HG02981 (cell line): ENCODE results near the gene RICTOR.
A peak's percentile ranks its signal among the peaks of the same experiment; 100 is the strongest.
"Not testable (repeated sequence)": the region's sequence is repeated elsewhere in the genome, so short reads cannot be mapped to it uniquely, and the experiment has no call there.

Experiments
- ATAC-seq: cut with Tn5 transposase; IDR thresholded peaks from one replicate; pipeline ENCODE4 v1.9.1; 2021; ENCODE audit warnings: mild to moderate bottlenecking, moderate library complexity; ENCODE audit not compliant: unreplicated experiment

RICTOR gene

DNA sequence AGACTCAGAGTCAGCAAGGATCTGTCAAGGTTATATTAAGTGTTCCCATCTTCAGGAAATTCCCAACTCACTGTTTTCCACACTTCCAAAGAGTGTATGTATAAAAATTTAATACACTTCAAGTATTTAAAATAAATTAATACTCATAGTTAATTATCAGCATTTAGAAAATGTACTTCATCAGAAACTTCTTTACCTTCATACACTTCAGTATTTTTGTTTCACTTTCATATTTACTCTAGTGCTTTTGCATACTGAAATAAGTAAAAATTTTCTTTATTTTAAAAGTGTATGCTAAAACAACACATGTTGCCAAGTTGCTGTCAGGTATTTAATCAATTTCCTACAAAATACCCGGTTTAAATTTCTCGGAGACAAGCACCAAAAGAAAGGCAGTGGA, 16.5 kb downstream of the RICTOR start:
- ATAC-seq, result peak; percentile 49

DNA sequence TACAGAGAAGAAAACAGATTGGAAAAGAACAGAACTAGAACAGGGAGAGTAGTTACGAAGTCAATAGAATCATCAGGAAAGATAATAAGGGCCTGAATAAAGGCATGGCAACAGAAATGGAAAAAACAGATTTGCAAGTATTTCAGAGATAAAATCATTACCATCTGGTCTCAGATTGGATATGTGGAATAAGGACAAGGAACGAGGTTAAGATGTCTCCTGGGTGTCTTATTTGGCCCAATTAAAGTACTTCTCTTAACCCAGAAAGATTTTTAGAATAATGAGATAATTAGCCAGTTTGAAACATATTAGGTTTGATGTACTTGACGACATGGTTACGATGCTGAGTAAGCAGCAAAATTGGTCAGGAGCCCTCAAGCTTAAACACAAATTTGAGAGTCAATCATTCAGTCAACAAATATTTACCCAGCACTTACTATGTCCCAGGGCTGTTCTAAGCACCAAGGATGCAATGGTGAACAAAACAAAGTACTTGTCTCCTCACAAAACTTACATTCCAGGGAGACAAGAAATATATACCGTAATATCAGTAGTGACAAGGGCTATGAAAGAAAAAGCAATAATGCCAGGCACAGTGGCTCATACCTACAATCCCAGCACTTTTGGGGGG, 18.3 kb downstream of the RICTOR start:
- no peak for ATAC-seq

DNA sequence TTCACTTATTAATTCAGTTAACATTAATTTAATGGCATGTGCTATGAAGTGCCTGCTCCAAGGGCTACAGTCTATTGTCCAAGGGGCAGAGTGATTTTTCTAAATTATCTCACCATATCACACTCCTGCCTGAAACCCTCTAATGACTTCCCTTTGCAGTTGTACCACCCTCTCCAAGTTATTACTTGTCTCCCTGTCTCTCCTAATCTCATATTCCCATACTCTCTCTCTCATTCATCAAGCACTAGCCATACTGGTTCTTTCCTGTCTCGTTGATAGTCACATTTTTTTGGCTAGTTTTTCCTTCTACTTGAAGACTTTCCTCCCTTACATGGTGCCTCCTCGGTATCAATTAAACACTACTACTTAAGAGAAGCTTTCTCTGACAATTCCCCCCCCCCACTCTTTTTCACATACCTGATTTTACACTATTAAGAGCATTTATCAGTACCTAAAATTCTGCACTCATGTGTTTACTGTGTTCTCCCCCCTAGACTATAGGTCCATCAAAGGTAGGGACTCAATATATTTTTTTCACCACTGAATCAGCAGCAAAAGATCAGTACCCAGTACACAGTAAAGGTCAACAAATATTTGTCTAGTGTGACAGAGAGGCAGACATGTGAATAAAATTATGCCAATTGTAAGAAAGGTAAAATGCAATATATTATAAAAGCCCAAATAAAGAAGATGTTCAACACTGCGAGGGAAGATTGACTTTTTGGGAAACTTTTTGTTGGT, 19.0 kb downstream of the RICTOR start:
- ATAC-seq, result no peak

DNA sequence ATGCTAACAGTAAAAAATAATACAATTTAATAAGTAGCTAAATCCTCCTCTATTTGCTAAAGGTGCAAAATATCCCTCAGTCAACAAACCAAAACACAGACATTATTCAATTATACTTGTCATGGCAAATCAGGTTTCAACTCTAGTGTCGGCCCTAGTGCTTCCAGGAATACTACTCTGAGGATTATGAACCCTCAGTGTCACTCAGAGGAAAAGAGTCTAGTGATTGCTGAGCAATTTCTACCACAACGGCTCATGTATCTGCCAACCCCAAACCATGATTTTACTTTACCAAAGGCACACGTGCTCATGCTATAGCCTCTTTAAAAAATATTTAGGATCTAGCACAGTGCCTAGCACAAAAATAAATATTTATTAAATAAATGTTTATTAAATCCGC, 21.0 kb downstream of the RICTOR start:
- no peak for ATAC-seq

DNA sequence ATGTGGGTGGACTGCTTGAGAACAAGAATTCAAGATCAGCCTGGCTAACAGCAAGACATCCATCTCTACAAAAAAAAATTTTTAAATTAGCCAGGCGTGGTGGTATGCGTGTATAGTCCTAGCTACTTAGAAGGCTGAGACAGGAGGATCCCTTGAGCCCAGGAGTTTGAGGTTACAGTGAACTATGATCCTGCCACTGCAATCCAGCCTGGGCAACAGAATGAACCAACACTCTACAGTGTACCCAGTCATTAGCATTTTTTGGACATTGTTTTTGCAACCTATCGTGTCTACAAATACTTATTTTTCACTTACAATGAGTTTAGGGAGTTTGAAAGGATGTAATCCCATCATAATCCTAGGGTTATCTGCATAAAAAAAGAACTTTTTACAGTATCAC, 22.1 kb downstream of the RICTOR start:
- no peak for ATAC-seq

DNA sequence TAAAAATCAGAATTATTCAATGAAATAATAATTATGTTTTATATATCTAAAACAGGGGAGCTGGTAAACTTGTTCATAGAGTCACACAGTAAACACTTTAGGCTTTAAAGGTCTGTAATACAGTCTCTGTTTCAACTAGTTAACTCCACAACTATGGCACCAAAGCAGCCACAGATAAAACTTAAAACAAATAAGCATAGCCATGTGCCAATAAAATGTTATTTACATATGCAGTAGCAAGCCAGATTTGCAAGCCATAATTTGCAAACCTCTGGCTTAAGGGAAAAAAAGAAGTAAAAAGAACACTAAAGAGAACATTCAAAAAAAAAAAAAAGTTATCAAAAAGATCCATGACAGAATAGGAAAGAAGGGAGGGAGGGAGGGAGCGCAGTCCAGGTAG, 24.9 kb downstream of the RICTOR start:
- no peak for ATAC-seq

DNA sequence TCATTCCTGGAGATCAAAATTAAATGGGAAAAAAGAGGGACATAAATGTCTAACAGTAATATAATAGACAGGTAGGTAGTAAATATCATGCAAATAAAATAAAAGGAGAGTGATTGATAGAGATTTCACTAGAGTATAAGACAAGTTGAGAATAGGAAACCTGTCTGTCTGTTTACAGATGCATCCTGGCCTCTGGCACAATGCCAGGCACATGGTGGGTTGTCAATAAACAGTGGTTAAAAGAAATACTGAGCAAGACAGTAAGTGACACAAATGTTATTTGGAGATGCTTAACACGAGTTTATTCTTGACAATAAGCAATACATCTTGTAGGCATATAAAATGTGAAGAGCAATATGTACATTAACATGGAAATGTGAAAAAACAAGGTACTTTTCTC, 33.3 kb downstream of the RICTOR start:
- no peak for ATAC-seq

DNA sequence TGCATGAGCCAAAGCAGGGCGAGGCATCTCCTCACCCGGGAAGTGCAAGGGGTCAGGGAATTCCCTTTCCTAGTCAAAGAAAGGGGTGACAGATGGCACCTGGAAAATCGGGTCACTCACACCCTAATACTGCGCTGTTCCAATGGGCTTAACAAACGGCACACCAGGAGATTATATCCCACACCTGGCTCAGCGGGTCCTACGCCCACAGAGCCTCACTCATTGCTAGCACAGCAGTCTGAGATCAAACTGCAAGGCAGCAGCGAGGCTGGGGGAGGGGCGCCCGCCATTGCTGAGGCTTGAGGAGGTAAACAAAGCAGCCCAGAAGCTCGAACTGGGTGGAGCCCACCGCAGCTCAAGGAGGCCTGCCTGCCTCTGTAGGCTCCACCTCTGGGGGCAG, 39.7 kb downstream of the RICTOR start:
- not testable (repeated sequence) for ATAC-seq

DNA sequence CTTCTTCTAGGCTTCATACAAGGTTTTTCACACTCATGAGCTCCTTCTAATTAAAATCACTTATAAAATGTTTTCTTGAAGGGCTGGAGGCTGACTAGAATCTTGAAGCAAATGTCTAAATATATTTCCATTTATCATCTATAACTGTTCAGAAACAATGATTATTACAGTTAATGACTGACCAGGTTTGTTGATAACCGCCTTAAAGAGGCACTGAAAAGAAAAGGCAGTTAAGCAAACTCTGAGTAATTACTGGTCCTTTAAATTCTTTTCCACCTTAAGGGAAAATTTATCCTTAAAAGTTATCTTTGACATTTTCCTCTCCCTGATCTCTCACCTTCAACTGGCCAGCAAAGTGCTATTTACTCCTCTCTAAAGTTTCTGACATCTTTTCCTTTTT, 43.2 kb downstream of the RICTOR start:
- ATAC-seq, result no peak

DNA sequence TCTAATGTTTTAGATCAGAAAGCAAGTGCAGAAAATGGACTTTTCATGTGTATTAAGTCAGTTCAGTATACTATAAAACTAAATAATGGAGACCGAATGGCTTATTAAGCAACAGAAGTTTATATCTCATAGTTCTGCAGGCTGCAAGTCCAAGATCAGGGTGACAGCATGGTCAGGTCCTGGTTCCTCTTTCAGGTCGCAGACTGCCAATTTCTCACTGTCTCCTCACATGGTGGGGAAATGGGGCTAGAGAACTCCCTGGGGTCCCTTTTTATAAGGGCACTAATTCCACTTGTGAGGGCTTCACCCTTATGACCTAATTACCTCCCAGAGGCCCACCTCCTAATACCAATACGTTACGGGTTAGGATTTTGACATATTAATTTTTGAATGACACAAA, 48.7 kb downstream of the RICTOR start:
- ATAC-seq, result no peak

DNA sequence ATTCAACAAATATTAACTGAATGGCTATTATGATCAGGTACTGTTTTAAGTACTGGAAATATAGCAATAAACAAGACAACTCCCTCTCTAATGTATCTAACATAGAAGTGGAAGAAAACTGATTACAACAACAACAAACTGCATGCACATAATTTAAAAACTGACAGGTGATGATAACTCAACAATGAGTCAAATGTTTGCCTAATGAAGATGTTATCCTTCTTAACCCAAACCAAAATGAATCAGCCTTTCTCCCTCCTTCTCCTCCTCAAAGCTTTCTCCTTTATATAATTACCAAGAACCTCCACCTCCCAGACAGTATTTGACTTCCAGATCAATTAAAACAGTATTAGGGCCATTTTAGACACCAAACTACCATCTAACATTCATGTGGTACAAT, 49.3 kb downstream of the RICTOR start:
- no peak for ATAC-seq

DNA sequence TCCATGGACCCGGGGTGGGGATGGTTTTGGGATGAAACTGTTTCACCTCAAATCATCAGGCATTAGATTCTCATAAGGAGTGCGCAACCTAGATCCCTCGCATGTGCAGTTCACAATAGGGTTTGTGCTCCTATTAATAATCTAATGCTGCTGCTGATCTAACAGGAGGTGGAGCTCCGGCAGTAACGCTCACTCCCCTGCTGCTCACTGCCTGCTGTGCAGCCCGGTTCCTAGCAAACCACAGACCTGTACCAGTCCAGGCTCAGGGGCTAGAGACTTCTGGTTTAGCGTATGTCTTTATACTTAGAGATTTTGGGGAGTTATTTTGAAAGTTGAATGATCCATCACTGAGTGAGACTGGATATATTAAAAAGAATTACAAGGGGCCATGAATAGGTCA, 50.2 kb downstream of the RICTOR start:
- no peak for ATAC-seq

DNA sequence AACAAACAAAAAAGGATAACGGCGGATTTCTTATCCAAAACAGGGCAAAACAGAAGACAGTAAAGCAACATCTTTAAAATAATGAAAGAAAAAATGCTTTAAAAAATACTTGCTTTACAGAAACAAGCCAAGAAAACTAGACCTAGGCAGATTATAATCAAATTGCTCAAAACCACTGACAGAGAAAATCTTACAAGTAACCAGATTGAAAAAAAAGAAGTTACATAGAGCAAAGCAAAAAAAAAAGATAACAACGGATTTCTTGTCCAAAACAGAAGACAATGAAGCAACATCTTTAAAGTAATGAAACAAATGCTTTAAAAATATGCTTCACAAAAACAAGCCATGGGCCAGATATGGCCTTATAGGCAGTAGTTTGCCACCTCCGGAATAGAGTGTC, 51.1 kb downstream of the RICTOR start:
- ATAC-seq, result no peak

DNA sequence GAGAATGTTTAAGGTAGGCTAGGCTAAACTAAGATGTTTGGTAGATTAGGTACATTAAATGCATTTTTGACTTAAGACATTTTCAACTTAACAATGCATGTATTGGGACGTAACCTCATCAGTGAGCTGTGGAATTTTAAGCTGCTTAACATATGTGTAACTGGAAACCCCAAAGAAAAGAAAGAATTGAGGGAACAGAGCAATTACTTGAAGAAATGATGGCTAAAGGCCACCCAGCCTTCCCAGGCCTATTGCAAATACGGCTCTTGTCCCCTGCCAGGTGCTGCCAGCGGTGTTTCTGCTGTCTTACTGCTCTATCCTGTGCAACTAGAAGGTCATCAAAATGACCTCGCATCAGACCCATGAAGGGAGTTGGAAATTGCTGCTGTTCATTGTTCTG, 52.0 kb downstream of the RICTOR start:
- ATAC-seq, result no peak

DNA sequence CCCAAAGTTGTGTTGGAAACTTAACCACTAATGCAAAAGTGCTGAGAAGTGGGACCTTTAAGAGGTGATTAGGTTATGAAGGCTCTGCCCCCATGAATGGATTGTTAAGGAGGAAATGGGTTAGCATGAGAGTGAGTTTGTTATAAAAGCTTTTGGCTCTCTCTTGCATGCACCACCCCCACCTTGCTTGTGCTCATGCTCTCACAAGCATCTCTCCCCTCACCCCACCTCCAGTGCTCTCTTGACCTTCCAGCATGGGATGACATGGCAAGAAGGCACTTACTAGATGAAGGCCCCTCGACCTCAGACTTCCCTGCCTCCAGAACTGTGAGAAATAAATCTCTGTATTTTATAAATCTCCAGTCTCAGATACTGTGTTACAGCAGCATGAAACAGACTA, 52.8 kb downstream of the RICTOR start:
- ATAC-seq, result no peak

DNA sequence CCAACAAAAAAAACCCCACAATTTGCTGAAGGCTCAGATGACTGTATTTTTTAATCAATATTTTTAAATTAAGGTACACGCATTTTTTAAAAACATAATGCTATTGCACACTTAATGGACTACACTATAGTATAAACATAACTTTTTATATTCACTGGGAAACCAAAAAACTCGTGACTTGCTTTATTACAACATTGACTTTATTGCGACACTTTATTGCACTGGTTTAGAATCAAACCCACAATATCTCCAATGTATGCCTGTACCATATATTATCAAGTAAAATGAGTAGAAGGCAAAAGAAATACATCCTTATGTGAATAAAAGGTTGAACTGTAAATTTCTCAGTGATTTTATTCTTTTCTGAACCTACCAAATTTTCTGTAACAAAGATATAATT, 53.7 kb downstream of the RICTOR start:
- no peak for ATAC-seq

DNA sequence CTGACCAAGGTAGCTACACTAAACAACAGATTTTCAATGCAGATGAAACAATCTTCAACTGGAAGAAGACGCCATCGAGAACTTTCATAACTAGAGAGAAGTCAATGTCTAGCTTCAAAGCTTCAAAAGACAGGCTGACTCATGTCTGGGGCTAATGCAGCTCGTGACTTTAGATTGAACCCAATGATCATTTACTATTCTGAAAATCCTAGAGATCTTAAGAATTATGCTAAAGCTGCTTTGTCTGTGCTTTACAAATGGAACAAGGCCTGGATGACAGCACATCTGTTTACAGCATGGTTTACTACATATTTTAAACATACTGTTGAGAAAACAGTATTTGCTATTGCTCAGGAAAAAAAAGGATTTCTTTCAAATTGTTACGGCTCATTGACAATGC, 54.9 kb downstream of the RICTOR start:
- ATAC-seq, result no peak

DNA sequence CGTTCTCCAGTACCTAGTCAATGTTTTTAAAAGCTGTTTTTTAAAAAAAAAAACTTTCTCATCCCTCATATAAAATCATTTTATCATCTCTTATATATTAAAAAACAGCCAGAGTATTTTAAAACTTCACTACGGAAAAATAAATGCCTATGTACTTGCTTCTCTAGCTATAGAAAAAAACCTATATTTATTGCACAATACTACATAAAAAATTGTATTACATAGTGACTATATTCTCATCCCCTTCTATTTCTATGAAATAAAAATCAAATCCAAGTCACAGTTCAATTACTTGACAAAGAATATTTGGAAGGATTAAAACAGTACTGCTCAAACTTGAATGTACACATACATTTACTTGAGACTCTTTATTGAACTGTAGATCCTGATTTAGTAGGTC, 56.7 kb downstream of the RICTOR start:
- no peak for ATAC-seq

DNA sequence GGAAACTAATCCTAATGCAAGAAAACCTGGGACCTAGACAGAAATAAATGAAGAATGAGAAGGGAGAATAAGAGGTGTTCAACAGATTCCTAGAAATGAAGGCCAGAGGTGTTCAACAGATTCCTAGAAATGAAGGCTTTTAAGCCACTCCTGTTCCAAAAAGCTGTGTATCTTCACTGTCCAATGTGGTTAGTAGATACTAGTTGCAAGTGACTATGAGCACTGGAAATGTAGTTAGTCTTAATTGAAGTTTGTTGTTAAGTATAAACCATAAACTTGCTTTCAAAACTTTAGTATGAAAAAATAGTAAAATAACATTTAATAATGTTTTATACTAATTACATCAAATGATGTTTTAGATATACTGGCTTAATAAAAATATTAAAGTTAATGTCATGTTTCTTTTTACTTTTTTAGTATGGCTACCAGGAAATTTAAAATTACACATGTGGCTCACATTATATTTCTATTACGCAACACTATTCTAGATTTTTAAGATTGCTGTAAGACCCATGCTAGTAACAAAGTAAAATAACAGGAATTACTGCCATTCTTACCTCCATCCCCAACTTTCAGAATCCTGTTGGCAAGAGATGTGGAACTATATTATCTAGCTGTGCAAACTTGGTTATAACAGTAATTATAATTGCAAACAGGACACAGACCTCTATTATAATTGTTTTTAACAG, 57.5 kb downstream of the RICTOR start:
- no peak for ATAC-seq

DNA sequence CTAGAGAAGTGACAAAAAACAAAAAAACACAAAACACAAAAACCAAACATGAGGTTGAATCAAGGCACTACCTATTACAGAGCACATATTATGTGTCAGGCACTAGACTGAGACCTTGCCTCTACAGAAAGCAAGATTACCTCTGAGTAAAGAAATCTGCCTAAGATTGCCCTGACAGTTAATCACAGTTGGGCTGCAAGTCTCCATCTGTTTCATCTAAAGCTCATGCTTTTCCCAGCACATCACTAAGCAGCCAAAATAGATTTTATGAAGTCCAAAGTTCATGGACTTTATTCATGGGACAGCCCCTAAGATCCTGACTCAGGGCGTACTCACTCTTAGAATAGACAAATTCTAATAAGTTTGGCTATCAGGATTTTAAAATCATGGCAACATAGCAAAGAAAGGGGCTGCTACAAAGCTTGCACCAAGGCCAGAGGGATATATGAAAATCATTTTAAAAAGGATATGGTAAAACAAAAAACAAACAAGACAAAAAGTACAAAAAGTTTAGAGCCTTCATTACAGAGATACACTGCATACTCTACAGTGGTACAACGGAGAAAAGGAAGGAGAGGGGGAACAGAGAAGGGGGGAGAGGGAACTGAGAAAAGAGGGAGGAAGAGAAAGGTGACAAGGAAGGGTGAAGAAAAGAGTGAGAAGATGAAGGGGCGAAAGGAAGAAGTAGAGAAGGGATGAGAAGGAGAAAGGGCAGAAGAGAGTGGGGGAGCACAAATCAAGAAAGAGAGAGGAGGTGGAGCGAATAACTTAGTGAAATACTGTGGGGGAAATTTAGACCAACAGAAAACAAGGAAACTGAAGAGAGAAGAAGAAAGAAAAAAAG, 58.2 kb downstream of the RICTOR start:
- no peak for ATAC-seq

DNA sequence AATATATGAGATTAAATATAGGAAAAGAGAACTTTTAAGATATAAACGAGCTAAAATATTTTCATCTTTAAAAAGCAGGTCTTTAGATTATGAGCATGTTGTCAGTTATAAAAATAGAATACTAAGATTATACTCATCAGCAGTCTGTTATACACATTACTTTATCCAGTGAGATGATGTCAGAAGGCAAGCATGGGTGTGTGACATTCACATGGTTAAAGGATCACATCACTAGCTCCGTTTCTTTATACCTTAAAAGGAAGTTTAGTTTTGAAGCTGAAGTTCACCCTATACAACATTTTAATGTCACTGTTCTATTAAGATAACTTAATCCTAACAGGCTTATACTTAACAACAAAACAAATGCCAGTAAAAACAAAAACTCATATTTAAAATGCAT, 59.6 kb downstream of the RICTOR start:
- ATAC-seq, result no peak
